IMR-90 (cell line): ENCODE measurements around the gene COG8. TPM values are rescaled to one million over a fixed set of nuclear protein-coding genes. Genes with fewer than 3 reads are reported as not detected.

Source experiments
- ATAC-seq: fragments of 200-7000 bp; cut with Tn5 transposase; 2 replicates; pipeline ENCODE4 v1.9.1; 2020; ENCODE audit warnings: low read depth, mild to moderate bottlenecking, moderate library complexity
- BruUV-seq: library from RNA; stranded (reverse); fragments of 400-500 nt; replicated peaks from 2 replicates; lab custom pipeline; 2021; lab: Mats Ljungman, UMichigan
- CTCF ChIA-PET: fragments of 300-600 bp; formaldehyde crosslinking; extraction: SDS; loops from one replicate; lab custom pipeline; 2021; ENCODE audit warnings: antibody characterized with exemption; lab: Yijun Ruan, JAX
- POLR2A ChIA-PET: fragments of 300-600 bp; sonication (Branson Sonifier 250); formaldehyde crosslinking; loops from one replicate; lab custom pipeline; 2022; ENCODE audit warnings: antibody characterized with exemption; ENCODE audit not compliant: unreplicated experiment; lab: Charles Lee
- DNase-seq: peaks from one replicate; pipeline ENCODE4 v3.0.0; 2013
- H2AFZ ChIP-seq: replicated peaks from 2 replicates; pipeline ENCODE3; 2013; ENCODE audit warnings: low read length, mild to moderate bottlenecking; ENCODE audit not compliant: poor library complexity
- H2AK5ac ChIP-seq: 2 replicates; pipeline ENCODE4 v1.6.1; 2013; ENCODE audit warnings: low read depth, low read length, inconsistent platforms
- H2AK9ac ChIP-seq: replicated peaks from 2 replicates; pipeline ENCODE3; 2013; ENCODE audit warnings: mild to moderate bottlenecking, low read depth, low read length, moderate library complexity; ENCODE audit not compliant: poor library complexity
- H2BK120ac ChIP-seq: 2 replicates; pipeline ENCODE4 v1.6.1; 2013; ENCODE audit warnings: low read depth, low read length, inconsistent platforms
- H2BK15ac ChIP-seq: 3 replicates; pipeline ENCODE4 v1.6.1; 2013; ENCODE audit warnings: low read depth, low read length, inconsistent platforms
- H2BK20ac ChIP-seq: 2 replicates; pipeline ENCODE4 v1.6.1; 2013; ENCODE audit warnings: low read depth, mild to moderate bottlenecking, inconsistent platforms, low read length, moderate library complexity
- H2BK5ac ChIP-seq: 2 replicates; pipeline ENCODE4 v1.6.1; 2013; ENCODE audit warnings: mild to moderate bottlenecking, low read depth, low read length, inconsistent platforms; ENCODE audit not compliant: poor library complexity, severe bottlenecking
- H3K14ac ChIP-seq: replicated peaks from 2 replicates; pipeline ENCODE4 v1.6.1; 2013; ENCODE audit warnings: low read depth, low read length, inconsistent platforms
- H3K18ac ChIP-seq: 2 replicates; pipeline ENCODE4 v1.6.1; 2013; ENCODE audit warnings: low read depth, low read length, control low read depth
- H3K23ac ChIP-seq: 2 replicates; pipeline ENCODE4 v1.6.1; 2013; ENCODE audit warnings: low read depth, low read length, inconsistent platforms
- H3K27ac ChIP-seq: 2 replicates; pipeline ENCODE4 v1.5.1; 2013; ENCODE audit warnings: mild to moderate bottlenecking, control low read depth, low read length; ENCODE audit not compliant: insufficient read depth
- H3K27me3 ChIP-seq: 2 replicates; pipeline ENCODE4 v1.6.1; 2013; ENCODE audit warnings: low read length; ENCODE audit not compliant: control insufficient read depth, insufficient read depth
- H3K36me3 ChIP-seq: 2 replicates; pipeline ENCODE4 v1.6.1; 2013; ENCODE audit warnings: low read length, mixed read lengths; ENCODE audit not compliant: control insufficient read depth, insufficient read depth
- H3K4ac ChIP-seq: 2 replicates; pipeline ENCODE4 v1.6.1; 2013; ENCODE audit warnings: low read depth, low read length, inconsistent platforms
- H3K4me1 ChIP-seq: 2 replicates; pipeline ENCODE4 v1.6.1; 2013; ENCODE audit warnings: low read length, mixed read lengths; ENCODE audit not compliant: control insufficient read depth, insufficient read depth
- H3K4me2 ChIP-seq: 2 replicates; pipeline ENCODE4 v1.6.1; 2013; ENCODE audit warnings: low read depth, mild to moderate bottlenecking, control low read depth, low read length, moderate library complexity
- H3K4me3 ChIP-seq: 2 replicates; pipeline ENCODE4 v1.5.1; 2013; ENCODE audit warnings: low read depth, mild to moderate bottlenecking, control low read depth, low read length, moderate library complexity; ENCODE audit not compliant: insufficient read depth
- H3K56ac ChIP-seq: 2 replicates; pipeline ENCODE4 v1.6.1; 2013; ENCODE audit warnings: low read length, inconsistent platforms; ENCODE audit not compliant: insufficient read depth; ENCODE audit errors: extremely low read depth
- H3K79me1 ChIP-seq, 2 experiments: 2 replicates each; pipeline ENCODE4 v1.6.1; 2013; ENCODE audit warnings: low read length in 2 of 2, inconsistent platforms in 1 of 2, low read depth in 1 of 2
- H3K9ac ChIP-seq: 2 replicates; pipeline ENCODE4 v1.6.1; 2013; ENCODE audit warnings: low read depth, low read length, control low read depth
- H3K9me1 ChIP-seq: 2 replicates; pipeline ENCODE4 v1.6.1; 2013; ENCODE audit warnings: low read length, inconsistent platforms; ENCODE audit not compliant: insufficient read depth
- H3K9me3 ChIP-seq: 2 replicates; pipeline ENCODE4 v1.6.1; 2013; ENCODE audit warnings: low read length; ENCODE audit not compliant: control insufficient read depth, insufficient read depth
- H4K20me1 ChIP-seq: 2 replicates; pipeline ENCODE4 v1.6.1; 2013; ENCODE audit warnings: low read length, inconsistent platforms; ENCODE audit not compliant: insufficient read depth
- H4K5ac ChIP-seq: 2 replicates; pipeline ENCODE4 v1.6.1; 2013; ENCODE audit warnings: mild to moderate bottlenecking, low read depth, low read length, control low read depth
- H4K8ac ChIP-seq, 2 experiments: 2 replicates each; pipeline ENCODE4 v1.6.1; 2013; ENCODE audit warnings: low read depth in 2 of 2, low read length in 2 of 2, control low read depth in 1 of 2, inconsistent platforms in 1 of 2
- H4K91ac ChIP-seq: 2 replicates; pipeline ENCODE4 v1.6.1; 2013; ENCODE audit warnings: low read depth, low read length, inconsistent platforms; ENCODE audit not compliant: insufficient read depth
- CEBPB ChIP-seq: IDR thresholded peaks from 2 replicates; pipeline ENCODE4 v1.6.1; 2012; ENCODE audit warnings: low read depth, low read length, improper control_type of control experiment
- CTCF ChIP-seq: conservative IDR thresholded peaks from 2 replicates; pipeline ENCODE4 v1.5.1; 2012; ENCODE audit warnings: mild to moderate bottlenecking, low read depth, low read length, improper control_type of control experiment
- ELK1 ChIP-seq: fragments of 150-350 bp; IDR thresholded peaks from 2 replicates; pipeline ENCODE4 v1.6.1; 2016; ENCODE audit warnings: low read depth, mild to moderate bottlenecking, low read length, moderate library complexity, borderline replicate concordance
- FOS ChIP-seq: fragments of 150-350 bp; IDR thresholded peaks from 2 replicates; pipeline ENCODE4 v1.6.1; 2016; ENCODE audit warnings: low read depth, low read length
- MAFK ChIP-seq: IDR thresholded peaks from 2 replicates; pipeline ENCODE4 v1.6.1; 2012; ENCODE audit warnings: low read depth, low read length, improper control_type of control experiment
- MAZ ChIP-seq: IDR thresholded peaks from 2 replicates; pipeline ENCODE4 v1.6.1; 2012; ENCODE audit warnings: low read depth, mild to moderate bottlenecking, low read length, improper control_type of control experiment, moderate library complexity, borderline replicate concordance
- MXI1 ChIP-seq: IDR thresholded peaks from 2 replicates; pipeline ENCODE4 v1.6.1; 2012; ENCODE audit warnings: low read depth, mild to moderate bottlenecking, low read length, moderate library complexity, borderline replicate concordance
- POLR2A ChIP-seq: IDR thresholded peaks from 2 replicates; pipeline ENCODE4 v1.6.1; 2012; ENCODE audit warnings: mild to moderate bottlenecking, low read depth, low read length
- RAD21 ChIP-seq: IDR thresholded peaks from 2 replicates; pipeline ENCODE4 v1.6.1; 2012; ENCODE audit warnings: low read length, improper control_type of control experiment
- RCOR1 ChIP-seq: IDR thresholded peaks from 2 replicates; pipeline ENCODE4 v1.6.1; 2012; ENCODE audit warnings: mild to moderate bottlenecking, low read length, improper control_type of control experiment; ENCODE audit not compliant: insufficient replicate concordance
- RFX5 ChIP-seq: IDR thresholded peaks from 2 replicates; pipeline ENCODE4 v1.8.0; 2012; ENCODE audit warnings: low read depth, mild to moderate bottlenecking, low read length, moderate library complexity
- SMC3 ChIP-seq: fragments of 150-350 bp; IDR thresholded peaks from 2 replicates; pipeline ENCODE4 v1.6.1; 2016; ENCODE audit warnings: low read depth, mild to moderate bottlenecking, antibody characterized with exemption, low read length, moderate library complexity
- USF2 ChIP-seq: fragments of 150-350 bp; IDR thresholded peaks from 2 replicates; pipeline ENCODE4 v1.6.1; 2017; ENCODE audit warnings: mild to moderate bottlenecking, antibody characterized with exemption, low read length, low read depth
- WGBS, 2 experiments: methylation state at CpG; one replicate each; pipeline versions ENCODE4 v1.1.5 to v1.1.7; 2013; ENCODE audit warnings: missing lambda C conversion rate in 2 of 2; ENCODE audit not compliant: insufficient read length in 1 of 2; ENCODE audit errors: extremely low coverage in 2 of 2; 5-methylcytosine and 5-hydroxymethylcytosine counted together
- dilution Hi-C: fragments of 300-500 bp; cut with HindIII; formaldehyde crosslinking; loops from one replicate; pipeline ENCODE4 v1.14.3; 2018; ENCODE audit warnings: low sequenced_read_pairs; ENCODE audit not compliant: unreplicated experiment
- in situ Hi-C: fragments of 300-500 bp; cut with MboI; formaldehyde crosslinking; loops from 3 replicates; pipeline ENCODE4 v1.14.3; 2019; ENCODE audit warnings: low sequenced_read_pairs, inconsistent platforms, mixed read lengths
- intact Hi-C: fragments of 100-400 bp; cut with micrococcal nuclease; formaldehyde crosslinking; loops from 2 replicates; pipeline ENCODE4 v1.10.0; 2022
- polyA plus RNA-seq, 3 experiments: library from polyadenylated mRNA; depleted of rRNA; stranded (reverse); fragments of >200 nt; gene quantifications; 2 replicates each; pipeline ENCODE4 v1.2.3, GENCODE V29; 2012; ENCODE audit warnings: low replicate concordance in 1 of 3
- total RNA-seq: library from RNA; depleted of rRNA; stranded (reverse); fragments of >200 nt; gene quantifications from 2 replicates; pipeline ENCODE4 v1.2.3, GENCODE V29; 2012

COG8 gene
- total and polyA plus RNA-seq, 2 of the 4 experiments (the other 2 are of a cell fraction), result 23.4 to 26.2 TPM

- in situ Hi-C loops, result loop anchor here (5.0 kb wide), 1 partner anchor 135 kb away; no protein-coding TSS in a partner anchor
- Histone ChIP-seq H2BK120ac (no peak overlapping the region), H3K27ac (peak overlapping the region; percentile 64; the same call in 1 of the 2 replicates), H3K4ac (0 out of 2 replicates have a peak overlapping the region, but pooled peaks have one; percentile 0), H3K56ac (no peak overlapping the region), H3K9me1 (peaks cover 3% of the 10 kb centered on the region; the same call in 1 of the 2 replicates), H3K79me1 (peaks cover 26 to 63% of the 10 kb centered on the region in 2 experiments), H3K9me3 (no peaks in the 10 kb centered on the region), H2BK5ac (peak overlapping the region; percentile 51), H4K20me1 (peaks cover 3% of the 10 kb centered on the region; the same call in 1 of the 2 replicates), H3K4me3 (no peak overlapping the region), H3K4me2 (peak overlapping the region; percentile 49; the same call in 1 of the 2 replicates), H4K5ac (peak overlapping the region; percentile 25; the same call in 1 of the 2 replicates), H3K14ac (no peak overlapping the region), H4K91ac (no peak overlapping the region), H2BK20ac (no peak overlapping the region), H2AK5ac (peak overlapping the region; percentile 42; the same call in 1 of the 2 replicates), H3K36me3 (peaks cover 17% of the 10 kb centered on the region), H2AK9ac (no peak overlapping the region), H3K23ac (no peak overlapping the region; the same call in 1 of the 2 replicates), H4K8ac (peak overlapping the region; percentile 60 to 84; a peak in 2 of 4 replicates), H3K9ac (no peak overlapping the region), H3K4me1 (peaks cover 9% of the 10 kb centered on the region), H3K18ac (0 out of 2 replicates have a peak overlapping the region, but pooled peaks have one; percentile 5), H3K27me3 (no peaks in the 10 kb centered on the region), H2AFZ (no peak overlapping the region), H2BK15ac (no peak overlapping the region; the same call in 2 of the 3 replicates)
- ATAC-seq, result peak; percentile 67
- peak; percentile 78 for DNase-seq
- BruUV-seq, result no TSS peak
- dilution Hi-C loops, result no loop called here
- intact Hi-C loops, result loop anchor here (1.0 kb wide), 2 partner anchors 99 to 137 kb away; no protein-coding TSS in a partner anchor
- ChIA-PET POLR2A (no interaction called here), CTCF (interaction anchor here (0.7 to 2.1 kb wide), 3 partner anchors 10 to 137 kb away, joined by 3 to 14 read pairs (median 10); no protein-coding TSS in a partner anchor)
- WGBS, 2 experiments, result 70% methylated on average over 4 of the region's 13 CpGs; no CpG with 5 or more reads in 1 of the 2 experiments
- TF ChIP-seq POLR2A (no peak), SMC3 (peak; percentile 65), FOS (no peak), CTCF (peak; percentile 57), CEBPB (peak; percentile 91), RFX5 (no peak), MAFK (no peak), USF2 (no peak), MXI1 (no peak), MAZ (no peak), RAD21 (peak; percentile 63), ELK1 (no peak), RCOR1 (no peak)
Measured at GRCh38 chr16:69286941-69287713, 52.2 kb downstream of the COG8 start.
